ENCODE results near the gene SETSIP. TPM values are rescaled to one million over a fixed set of nuclear protein-coding genes. Genes with fewer than 3 reads are reported as not detected.

SETSIP gene
- total RNA-seq, 3 donors from 2014 or later: not detected

GRCh38 chr1:92091625-92092024 lies 16.4 kb upstream of the SETSIP start:
- no peak for DNase-seq (ENCODE audit: low spot score in 2 of 2)
- Histone ChIP-seq H3K27me3 (no peaks in the 10 kb centered on the region), H3K27ac (no peak overlapping the region), H3K9me3 (peaks cover under 1 to 2% of the 10 kb centered on the region in 2 donors), H3K4me1 (no peaks in the 10 kb centered on the region), H3K4me3 (no peak overlapping the region), H3K36me3 (no peaks in the 10 kb centered on the region)
- intact Hi-C loops (cut with DNase I; ENCODE audit: low total_unique reads): no loop called here
- TF ChIP-seq POLR2AphosphoS5 (IDR thresholded peaks at IDR 0.05) (no peak), POLR2A (IDR thresholded peaks at IDR 0.05) (no peak)
- TF ChIP-seq, protein P1, sequence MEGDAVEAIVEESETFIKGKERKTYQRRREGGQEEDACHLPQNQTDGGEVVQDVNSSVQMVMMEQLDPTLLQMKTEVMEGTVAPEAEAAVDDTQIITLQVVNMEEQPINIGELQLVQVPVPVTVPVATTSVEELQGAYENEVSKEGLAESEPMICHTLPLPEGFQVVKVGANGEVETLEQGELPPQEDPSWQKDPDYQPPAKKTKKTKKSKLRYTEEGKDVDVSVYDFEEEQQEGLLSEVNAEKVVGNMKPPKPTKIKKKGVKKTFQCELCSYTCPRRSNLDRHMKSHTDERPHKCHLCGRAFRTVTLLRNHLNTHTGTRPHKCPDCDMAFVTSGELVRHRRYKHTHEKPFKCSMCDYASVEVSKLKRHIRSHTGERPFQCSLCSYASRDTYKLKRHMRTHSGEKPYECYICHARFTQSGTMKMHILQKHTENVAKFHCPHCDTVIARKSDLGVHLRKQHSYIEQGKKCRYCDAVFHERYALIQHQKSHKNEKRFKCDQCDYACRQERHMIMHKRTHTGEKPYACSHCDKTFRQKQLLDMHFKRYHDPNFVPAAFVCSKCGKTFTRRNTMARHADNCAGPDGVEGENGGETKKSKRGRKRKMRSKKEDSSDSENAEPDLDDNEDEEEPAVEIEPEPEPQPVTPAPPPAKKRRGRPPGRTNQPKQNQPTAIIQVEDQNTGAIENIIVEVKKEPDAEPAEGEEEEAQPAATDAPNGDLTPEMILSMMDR (IDR thresholded peaks at IDR 0.05): no peak

- Histone ChIP-seq H3K9me3 (peaks cover 18 to 20% of the 10 kb centered on the region in 2 donors), H3K4me1 (no peaks in the 10 kb centered on the region)
Measured at GRCh38 chr1:92087542-92087941, 12.3 kb upstream of the SETSIP start.

DNA sequence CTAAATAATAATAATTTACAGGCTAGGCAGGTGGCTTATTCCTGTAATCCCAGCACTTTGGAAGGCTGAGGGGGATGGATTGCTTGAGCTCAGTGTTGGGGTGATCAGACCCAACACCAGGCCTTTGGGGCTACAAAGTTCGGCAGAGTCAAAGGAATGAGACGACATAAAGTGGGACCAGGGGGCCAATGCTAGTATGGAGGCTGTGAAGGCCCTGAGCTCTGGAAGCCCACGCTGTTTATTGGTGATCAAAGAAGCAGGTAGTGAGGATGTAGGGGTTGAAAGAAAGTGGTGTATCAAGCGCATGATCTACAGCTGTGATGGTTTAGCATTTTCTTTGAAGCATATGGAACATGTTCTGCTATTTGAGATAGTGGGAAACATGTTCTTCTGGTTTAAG lies 10.5 kb upstream of the SETSIP start:
- no peak overlapping the region for H3K27ac ChIP-seq
- no peaks in the 10 kb centered on the region for H3K36me3 ChIP-seq
- DNase-seq (ENCODE audit: low spot score in 2 of 2): no peak
- TF ChIP-seq POLR2AphosphoS5 (IDR thresholded peaks at IDR 0.05) (no peak), POLR2A (IDR thresholded peaks at IDR 0.05) (no peak)
- H3K9me3 ChIP-seq: peaks cover 18 to 20% of the 10 kb centered on the region in 2 donors
- no peaks in the 10 kb centered on the region for H3K4me1 ChIP-seq
- H3K4me3 ChIP-seq: no peak overlapping the region
- no peaks in the 10 kb centered on the region for H3K27me3 ChIP-seq
- intact Hi-C loops (cut with DNase I; ENCODE audit: low total_unique reads): loop anchor here (1.0 kb wide), 1 partner anchor 29 kb away; no protein-coding TSS in a partner anchor

More at GRCh38 chr1:92087542-92087941, 12.3 kb upstream of the SETSIP start:
- no peak for TF ChIP-seq POLR2A (IDR thresholded peaks at IDR 0.05)
- TF ChIP-seq POLR2AphosphoS5 (IDR thresholded peaks at IDR 0.05): no peak
- TF ChIP-seq, protein P1 (IDR thresholded peaks at IDR 0.05): no peak
- no peaks in the 10 kb centered on the region for H3K36me3 ChIP-seq
- no peaks in the 10 kb centered on the region for H3K27me3 ChIP-seq
- H3K27ac ChIP-seq: no peak overlapping the region
- DNase-seq (ENCODE audit: low spot score in 2 of 2): no peak
- intact Hi-C loops (cut with DNase I; ENCODE audit: low total_unique reads): no loop called here
- no peak overlapping the region for H3K4me3 ChIP-seq

DNA sequence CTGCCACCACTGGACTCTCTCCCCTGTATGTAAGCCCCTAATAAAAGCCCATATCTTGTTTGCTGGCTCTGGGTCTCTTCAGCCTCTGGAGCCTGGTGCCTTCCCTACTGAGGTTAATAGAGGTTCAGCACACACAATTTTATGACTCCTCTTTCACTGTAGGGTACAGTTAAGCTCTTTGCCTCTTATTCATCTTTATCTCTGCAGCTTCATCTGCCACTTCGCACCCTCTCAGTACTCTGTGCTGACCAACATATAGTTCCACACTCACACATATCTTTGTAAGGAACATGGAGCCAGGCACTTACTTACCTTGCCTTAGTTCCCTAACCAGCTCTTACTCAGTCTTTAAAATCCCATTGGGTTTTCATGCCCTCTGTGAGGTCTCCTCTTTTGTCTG lies 9.4 kb upstream of the SETSIP start:
- no peak for DNase-seq (ENCODE audit: low spot score in 2 of 2)
- Histone ChIP-seq H3K27me3 (no peaks in the 10 kb centered on the region), H3K9me3 (peaks cover 18 to 20% of the 10 kb centered on the region in 2 donors), H3K36me3 (no peaks in the 10 kb centered on the region), H3K4me1 (no peaks in the 10 kb centered on the region), H3K4me3 (no peak overlapping the region), H3K27ac (no peak overlapping the region)
- TF ChIP-seq POLR2A (IDR thresholded peaks at IDR 0.05) (no peak), POLR2AphosphoS5 (IDR thresholded peaks at IDR 0.05) (no peak)
- TF ChIP-seq, protein P1 (IDR thresholded peaks at IDR 0.05): no peak
- intact Hi-C loops (cut with DNase I; ENCODE audit: low total_unique reads): loop anchor here (1.0 to 5.0 kb wide), 2 partner anchors 28 to 87 kb away; no protein-coding TSS in a partner anchor

DNA sequence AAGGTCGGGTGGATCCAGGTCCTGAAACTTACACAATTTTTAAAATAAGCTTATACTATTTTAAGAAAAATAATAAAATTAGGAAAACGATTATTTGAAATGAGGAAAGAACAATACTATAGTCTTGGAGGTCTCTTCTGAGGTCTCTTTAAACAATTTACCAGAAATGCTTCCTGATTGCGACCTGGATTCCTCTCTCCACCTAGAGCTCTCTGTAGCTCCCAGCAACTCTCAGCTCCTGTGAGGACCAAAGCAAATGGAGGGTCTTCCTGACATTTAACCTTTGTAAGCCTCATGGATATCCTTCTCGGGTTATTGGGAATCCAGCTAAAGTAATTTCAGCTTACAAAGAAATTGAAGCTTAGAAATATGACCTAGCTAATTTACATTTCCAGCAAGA lies 5.8 kb upstream of the SETSIP start:
- no peaks in the 10 kb centered on the region for H3K27me3 ChIP-seq
- H3K4me1 ChIP-seq: no peaks in the 10 kb centered on the region
- no peaks in the 10 kb centered on the region for H3K36me3 ChIP-seq
- H3K9me3 ChIP-seq: peaks cover 11 to 12% of the 10 kb centered on the region in 2 donors
- peak overlapping the region; percentile 79 to 89 for H3K27ac ChIP-seq
- H3K4me3 ChIP-seq: peak overlapping the region; percentile 67 to 82 (median 71)
- no peak for DNase-seq (ENCODE audit: low spot score in 2 of 2)
- TF ChIP-seq, protein P1 (IDR thresholded peaks at IDR 0.05): no peak
- no peak for TF ChIP-seq POLR2AphosphoS5 (IDR thresholded peaks at IDR 0.05)
- no peak for TF ChIP-seq POLR2A (IDR thresholded peaks at IDR 0.05)
- intact Hi-C loops (cut with DNase I; ENCODE audit: low total_unique reads): loop anchor here (5.0 kb wide), 1 partner anchor 84 kb away; no protein-coding TSS in a partner anchor
